ENCODE measurements around the gene SLC46A3.
"Not testable (repeated sequence)": the region's sequence is repeated elsewhere in the genome, so short reads cannot be mapped to it uniquely, and the experiment has no call there.

SLC46A3 gene

GRCh38 chr13:28697441-28697840 is 21.3 kb downstream of the SLC46A3 start (continued):
- TF ChIP-seq ZNF19 (tag by site-specific recombination; IDR thresholded peaks at IDR 0.05; ENCODE audit: low read depth) = no peak
- no peak for TF ChIP-seq MEIS1 (CRISPR knock-in tag; IDR thresholded peaks at IDR 0.05; ENCODE audit: borderline replicate concordance)
- TF ChIP-seq ZNF132 (tag by site-specific recombination; IDR thresholded peaks at IDR 0.05; ENCODE audit: borderline replicate concordance) = no peak
- TF ChIP-seq TSHZ1 (tag by site-specific recombination; IDR thresholded peaks at IDR 0.05; ENCODE audit: borderline replicate concordance) = no peak
- TF ChIP-seq PBX3 (CRISPR knock-in tag; IDR thresholded peaks at IDR 0.05) = no peak

- not testable (repeated sequence) for H3K36me3 ChIP-seq (ENCODE audit: control insufficient read depth in 2 of 2, insufficient read depth in 1 of 2, low read length in 2 of 2); H3K9me3 ChIP-seq (ENCODE audit: control insufficient read depth, insufficient read depth, low read depth, low read length); H3K4me1 ChIP-seq (ENCODE audit: control insufficient read depth, insufficient read depth, low read length); H3K27ac ChIP-seq (ENCODE audit: extremely low read depth, low read depth, low read length)
- H3K4me3 ChIP-seq (ENCODE audit: low read depth, low read length) = peak overlapping the region; percentile 45
- POLR2A ChIA-PET = interaction anchor here (0.8 kb wide), 1 partner anchor 9 kb away, joined by 3 read pairs; no protein-coding TSS in a partner anchor
- CTCF ChIA-PET = interaction anchor here (0.5 to 2.0 kb wide), 4 partner anchors 14 to 1709 kb away, joined by 3 to 5 read pairs (median 3); no protein-coding TSS in a partner anchor
- TF ChIP-seq ZFP69B (tag by site-specific recombination; IDR thresholded peaks at IDR 0.05) = peak; percentile 89
- peak; percentile 57; the same call in 1 of the 2 replicates for TF ChIP-seq ZNF449 (tag by site-specific recombination; IDR thresholded peaks at IDR 0.05)
- TF ChIP-seq WT1 (tag by site-specific recombination; IDR thresholded peaks at IDR 0.05) = peak; percentile 34; the same call in 1 of the 2 replicates
- TF ChIP-seq ZNF692 (tag by site-specific recombination; IDR thresholded peaks at IDR 0.05) = peak; percentile 89
These were observed 24.9 kb downstream of the SLC46A3 start for GRCh38 chr13:28693605-28694491.

GRCh38 chr13:28685892-28686291 is 32.9 kb downstream of the SLC46A3 start:
- POLR2A ChIA-PET = no interaction called here
- H3K4me3 ChIP-seq (ENCODE audit: low read depth, low read length) = no peak overlapping the region
- H3K27ac ChIP-seq (ENCODE audit: extremely low read depth, low read depth, low read length) = no peak overlapping the region
- TF ChIP-seq ZNF140 (tag by site-specific recombination; IDR thresholded peaks at IDR 0.05) (no peak), FEZF1 (tag by site-specific recombination; IDR thresholded peaks at IDR 0.05) (0 out of 2 replicates have a peak, but pooled peaks have one; percentile 27)
- no peaks in the 10 kb centered on the region for H3K36me3 ChIP-seq (ENCODE audit: control insufficient read depth in 2 of 2, insufficient read depth in 1 of 2, low read length in 2 of 2)
- H3K4me1 ChIP-seq (ENCODE audit: control insufficient read depth, insufficient read depth, low read length) = no peaks in the 10 kb centered on the region
- no peaks in the 10 kb centered on the region for H3K9me3 ChIP-seq (ENCODE audit: control insufficient read depth, insufficient read depth, low read depth, low read length)
- CTCF ChIA-PET = no interaction called here
